GM18508 (cell line): ENCODE measurements around the gene PRPSAP1.
"Not testable (repeated sequence)": the region's sequence is repeated elsewhere in the genome, so short reads cannot be mapped to it uniquely, and the experiment has no call there.

ENCODE experiments used
- ATAC-seq: cut with Tn5 transposase; IDR thresholded peaks from one replicate; pipeline ENCODE4 v1.9.1; 2021; ENCODE audit warnings: moderate number of reproducible peaks; ENCODE audit not compliant: insufficient read depth, unreplicated experiment

Gene PRPSAP1

GRCh38 chr17:76270127-76270592, 83.6 kb downstream of the PRPSAP1 start:
- no peak for ATAC-seq

GRCh38 chr17:76268991-76269981, 84.4 kb downstream of the PRPSAP1 start:
- ATAC-seq: no peak

GRCh38 chr17:76268015-76268749, 85.5 kb downstream of the PRPSAP1 start:
- ATAC-seq: no peak

GRCh38 chr17:76267581-76268001, 86.1 kb downstream of the PRPSAP1 start:
- not testable (repeated sequence) for ATAC-seq

- ATAC-seq: no peak
These were observed 86.6 kb downstream of the PRPSAP1 start for GRCh38 chr17:76267051-76267576.

- no peak for ATAC-seq
These were observed 87.3 kb downstream of the PRPSAP1 start for GRCh38 chr17:76266244-76266938.

- ATAC-seq: no peak
These were observed 88.0 kb downstream of the PRPSAP1 start for GRCh38 chr17:76265624-76266243.

GRCh38 chr17:76264755-76265623, 88.7 kb downstream of the PRPSAP1 start, which contains the start of gene UBALD2:
Gene UBALD2 (plus strand): TSS chr17:76265348. CDS start chr17:76265506, 158 bp downstream.
- ATAC-seq: peak; percentile 61

GRCh38 chr17:76264425-76264754, 89.3 kb downstream of the PRPSAP1 start:
- no peak for ATAC-seq

GRCh38 chr17:76263896-76264295, 89.8 kb downstream of the PRPSAP1 start:
- no peak for ATAC-seq

- no peak for ATAC-seq
These were observed 90.9 kb downstream of the PRPSAP1 start for GRCh38 chr17:76262732-76263344.

- no peak for ATAC-seq
These were observed 92.1 kb downstream of the PRPSAP1 start for GRCh38 chr17:76261421-76262215.

GRCh38 chr17:76260669-76261068, 93.0 kb downstream of the PRPSAP1 start:
- no peak for ATAC-seq

- ATAC-seq: no peak
These were observed 93.5 kb downstream of the PRPSAP1 start for GRCh38 chr17:76260220-76260619.
